PC-3 (cell line): ENCODE measurements around the gene RBM12. TPM values are rescaled to one million over a fixed set of nuclear protein-coding genes. Genes with fewer than 3 reads are reported as not detected.

Source experiments
- ATAC-seq: fragments of 200-7000 bp; cut with Tn5 transposase; 2 replicates; pipeline ENCODE4 v1.9.1; 2020; ENCODE audit warnings: mild to moderate bottlenecking, moderate library complexity
- BruUV-seq: library from RNA; stranded (reverse); fragments of 400-500 nt; replicated peaks from 2 replicates; lab custom pipeline; 2021; lab: Mats Ljungman, UMichigan
- CTCF ChIA-PET: fragments of 300-600 bp; sonication (Branson Sonifier 250); formaldehyde crosslinking; loops from one replicate; lab custom pipeline; 2022; ENCODE audit warnings: antibody characterized with exemption; lab: Charles Lee
- POLR2A ChIA-PET: fragments of 300-600 bp; sonication (Branson Sonifier 250); formaldehyde crosslinking; loops from one replicate; lab custom pipeline; 2022; ENCODE audit warnings: antibody characterized with exemption; ENCODE audit not compliant: unreplicated experiment; lab: Charles Lee
- DNase-seq: peaks from one replicate; pipeline ENCODE4 v3.0.0-alpha.2; 2015
- H2AFZ ChIP-seq: fragments of 300-600 bp; sonication (generic); 2 replicates; pipeline ENCODE4 v1.6.0; 2016; ENCODE audit warnings: antibody characterized with exemption, low read length
- H3F3A ChIP-seq: fragments of 300-600 bp; sonication (generic); one replicate; pipeline ENCODE4 v1.6.0; 2017; ENCODE audit warnings: antibody characterized with exemption, low read length, control low read depth, mild to moderate bottlenecking; ENCODE audit not compliant: unreplicated experiment
- H3K27ac ChIP-seq: fragments of 300-600 bp; sonication (generic); 2 replicates; pipeline ENCODE4 v1.5.1; 2016; ENCODE audit warnings: mild to moderate bottlenecking, low read length
- H3K27me3 ChIP-seq: fragments of 300-600 bp; sonication (generic); 2 replicates; pipeline ENCODE4 v1.6.1; 2016; ENCODE audit warnings: low read length, mixed read lengths
- H3K36me3 ChIP-seq: fragments of 300-600 bp; sonication (generic); 2 replicates; pipeline ENCODE4 v1.6.1; 2016; ENCODE audit warnings: low read depth, mixed run types, low read length, mixed read lengths
- H3K4me1 ChIP-seq: fragments of 300-600 bp; sonication (generic); 2 replicates; pipeline ENCODE4 v1.5.1; 2016; ENCODE audit warnings: low read length; ENCODE audit not compliant: insufficient read depth
- H3K4me2 ChIP-seq: fragments of 300-600 bp; sonication (generic); 2 replicates; pipeline ENCODE4 v1.6.0; 2016; ENCODE audit warnings: low read length
- H3K4me3 ChIP-seq: fragments of 300-600 bp; sonication (generic); 2 replicates; pipeline ENCODE4 v1.5.1; 2016; ENCODE audit warnings: mild to moderate bottlenecking, low read length, mixed read lengths
- H3K79me2 ChIP-seq: fragments of 300-600 bp; sonication (generic); 2 replicates; pipeline ENCODE4 v1.6.1; 2017; ENCODE audit warnings: low read length, mixed read lengths
- H3K9ac ChIP-seq: fragments of 300-600 bp; sonication (generic); 2 replicates; pipeline ENCODE4 v1.6.0; 2016; ENCODE audit warnings: mild to moderate bottlenecking, low read length
- H3K9me2 ChIP-seq: fragments of 300-600 bp; sonication (generic); replicated peaks from 2 replicates; pipeline ENCODE4 v1.6.1; 2016; ENCODE audit warnings: mixed run types, low read length, mixed read lengths
- H3K9me3 ChIP-seq: fragments of 300-600 bp; sonication (generic); 2 replicates; pipeline ENCODE4 v1.6.1; 2016; ENCODE audit warnings: low read length, mixed read lengths
- H4K20me1 ChIP-seq: fragments of 300-600 bp; sonication (generic); 2 replicates; pipeline ENCODE4 v1.6.1; 2016; ENCODE audit warnings: low read length, mixed read lengths
- CTCF ChIP-seq: fragments of 300-600 bp; sonication (generic); conservative IDR thresholded peaks from 2 replicates; pipeline ENCODE4 v1.5.1; 2017; ENCODE audit warnings: antibody characterized with exemption, low read depth, mild to moderate bottlenecking, low read length
- EZH2 ChIP-seq: fragments of 300-600 bp; sonication (generic); IDR thresholded peaks from one replicate; pipeline ENCODE4 v1.6.1; 2017; ENCODE audit warnings: antibody characterized with exemption, mild to moderate bottlenecking, low read length; ENCODE audit not compliant: unreplicated experiment
- EZH2phosphoT487 ChIP-seq: fragments of 300-600 bp; sonication (generic); IDR thresholded peaks from 2 replicates; pipeline ENCODE4 v1.6.1; 2018; ENCODE audit warnings: mild to moderate bottlenecking, antibody characterized with exemption, low read length, borderline replicate concordance
- intact Hi-C: fragments of 100-400 bp; cut with micrococcal nuclease; formaldehyde crosslinking; loops from 2 replicates; pipeline ENCODE4 v1.9.0; 2023
- total RNA-seq: library from RNA; depleted of rRNA; stranded (reverse); fragments of >200 nt; gene quantifications from 2 replicates; pipeline ENCODE4 v1.2.3, GENCODE V29; 2014

The RBM12 gene
- total RNA-seq, 1 experiment from 2014 or later: 53.6 TPM

DNA sequence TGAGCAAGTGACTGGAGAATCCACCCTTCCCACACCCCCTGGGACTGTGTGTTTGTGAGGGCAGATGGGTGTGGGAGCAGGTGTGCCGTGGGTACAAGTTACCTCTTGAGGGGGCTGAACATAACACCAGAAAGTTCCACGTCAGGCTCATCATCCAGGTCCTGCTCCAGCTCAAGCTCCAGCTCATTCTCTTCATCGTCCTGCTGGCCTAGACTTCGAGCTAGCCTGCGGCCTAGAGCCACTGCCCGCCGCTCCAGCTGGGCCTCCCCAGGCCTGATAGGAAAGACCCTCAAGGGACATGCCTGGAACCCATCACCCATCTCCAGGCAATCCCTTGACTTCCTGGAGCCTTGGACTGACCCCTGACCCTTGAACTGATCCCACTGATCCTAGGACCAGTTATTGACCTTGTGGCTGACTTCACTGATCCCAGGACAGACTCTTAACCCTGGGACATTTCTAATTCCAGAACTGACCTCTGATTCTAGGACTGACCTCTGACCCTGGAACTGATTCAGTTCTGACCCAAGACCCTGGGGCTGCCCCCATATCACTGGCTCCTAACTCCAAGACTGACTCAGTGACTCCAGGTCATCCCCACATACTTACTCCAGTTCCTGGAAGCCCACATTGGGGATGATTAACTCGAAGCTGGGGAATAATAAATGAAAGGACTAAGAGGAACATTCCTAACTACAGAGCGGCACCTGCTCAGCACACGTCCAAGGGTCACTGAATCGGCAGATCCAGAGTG lies 60.8 kb downstream of the RBM12 start:
- DNase-seq (no peak), ATAC-seq (no peak)
- no peak overlapping the region for H3K4me2 ChIP-seq
- peaks cover 18% of the 10 kb centered on the region for H3K79me2 ChIP-seq
- H3F3A ChIP-seq: no peaks in the 10 kb centered on the region
- intact Hi-C loops: loop anchor here (5.0 kb wide), 1 partner anchor 37 kb away; no protein-coding TSS in a partner anchor
- no TSS peak for BruUV-seq
- H3K4me3 ChIP-seq: no peak overlapping the region
- ChIA-PET POLR2A (no interaction called here), CTCF (no interaction called here)
- H2AFZ ChIP-seq: no peak overlapping the region
- no peaks in the 10 kb centered on the region for H3K9me3 ChIP-seq
- H3K9me2 ChIP-seq: no peaks in the 10 kb centered on the region
- TF ChIP-seq CTCF: no peak
- TF ChIP-seq EZH2phosphoT487: no peak
- no peak for TF ChIP-seq EZH2
- peaks cover 24% of the 10 kb centered on the region for H3K4me1 ChIP-seq
- no peaks in the 10 kb centered on the region for H4K20me1 ChIP-seq
- H3K9ac ChIP-seq: no peak overlapping the region
- H3K27me3 ChIP-seq: no peaks in the 10 kb centered on the region
- no peaks in the 10 kb centered on the region; the same call in 1 of the 2 replicates for H3K36me3 ChIP-seq
- H3K27ac ChIP-seq: no peak overlapping the region

- POLR2A ChIA-PET: no interaction called here
- no peaks in the 10 kb centered on the region for H4K20me1 ChIP-seq
- no peak for DNase-seq
- H3K4me1 ChIP-seq: peaks cover 23% of the 10 kb centered on the region
- ATAC-seq: no peak
- TF ChIP-seq EZH2 (no peak), CTCF (no peak), EZH2phosphoT487 (no peak)
- no peak overlapping the region for H3K4me2 ChIP-seq
- H3K9ac ChIP-seq: no peak overlapping the region
- no peaks in the 10 kb centered on the region; the same call in none of the 2 replicates for H3K36me3 ChIP-seq
- H3K4me3 ChIP-seq: no peak overlapping the region
- no peaks in the 10 kb centered on the region for H3F3A ChIP-seq
- no peaks in the 10 kb centered on the region for H3K9me2 ChIP-seq
- no peaks in the 10 kb centered on the region for H3K27me3 ChIP-seq
- H2AFZ ChIP-seq: no peak overlapping the region
- CTCF ChIA-PET: interaction anchor here (0.6 kb wide), 1 partner anchor 13 kb away, joined by 3 read pairs; the partner anchor contains the start of gene SPAG4
- no peaks in the 10 kb centered on the region for H3K9me3 ChIP-seq
- H3K79me2 ChIP-seq: peaks cover 18% of the 10 kb centered on the region
- BruUV-seq: no TSS peak
- no peak overlapping the region for H3K27ac ChIP-seq
- intact Hi-C loops: loop anchor here (5.0 kb wide), 1 partner anchor 36 kb away; no protein-coding TSS in a partner anchor
These were observed 61.7 kb downstream of the RBM12 start for GRCh38 chr20:35602851-35603495.
